ENCODE data around the gene CDH13. TPM values are rescaled to one million over a fixed set of nuclear protein-coding genes. Genes with fewer than 3 reads are reported as not detected.

CDH13 gene
- total and polyA plus RNA-seq, 2 donors (not counting 3 experiments of a cell fraction or from before 2014, with no cell fraction given): 96.6 to 124 TPM

DNA sequence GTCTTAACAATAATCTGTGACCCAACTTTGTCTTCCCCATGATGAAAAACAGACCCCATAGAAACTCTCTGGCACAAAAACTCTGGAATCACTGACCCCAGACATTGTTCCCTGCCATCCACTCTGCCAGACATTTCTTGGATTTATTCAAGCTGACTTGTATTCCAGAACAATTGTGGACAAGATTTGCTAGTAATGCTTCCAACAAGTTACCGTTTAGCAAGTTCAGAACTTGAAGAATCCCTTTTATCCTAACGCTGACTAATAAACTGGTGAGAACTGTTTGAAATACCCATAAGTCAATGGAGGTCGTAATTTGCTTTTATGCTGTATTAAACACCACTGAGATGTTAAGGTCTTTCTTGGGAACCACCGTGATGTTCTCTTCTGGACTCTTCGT lies 1191.5 kb downstream of the CDH13 start:
- no peak for FAIRE-seq
- POLR2A ChIA-PET: no interaction called here
- dilution Hi-C loops (cut with MboI; ENCODE audit: extremely low pct_ligation_motif_present, low sequenced_read_pairs): no loop called here

More for the DNA sequence above, 1191.5 kb downstream of the CDH13 start:
- no peak overlapping the region for H3K4me2 ChIP-seq (ENCODE audit: insufficient read depth, low read length)
- TF ChIP-seq JUN (IDR thresholded peaks at IDR 0.05; ENCODE audit: borderline replicate concordance, insufficient read depth, insufficient read length, low read depth) (no peak), MYC (IDR thresholded peaks at IDR 0.05; ENCODE audit: low read depth, low read length) (no peak), POLR2AphosphoS5 (IDR thresholded peaks at IDR 0.05; ENCODE audit: insufficient read depth, low read depth, low read length) (no peak), CTCF (IDR thresholded peaks at IDR 0.05; ENCODE audit: extremely low read depth in 1 of 2, insufficient read depth in 1 of 2, low read depth in 1 of 2, low read length in 2 of 2) (no peak), GATA2 (IDR thresholded peaks at IDR 0.05; ENCODE audit: insufficient read depth, insufficient read length, low read depth, low read length) (no peak), FOS (IDR thresholded peaks at IDR 0.05; ENCODE audit: borderline replicate concordance, insufficient read depth, low read length) (no peak), EZH2 (IDR thresholded peaks at IDR 0.05; ENCODE audit: borderline replicate concordance, low read depth, low read length, severe bottlenecking) (no peak)
- H3K36me3 ChIP-seq (ENCODE audit: control insufficient read depth in 2 of 2, extremely low read depth in 1 of 2, insufficient read depth in 2 of 2, low read length in 2 of 2): no peaks in the 10 kb centered on the region
- H3K79me2 ChIP-seq (ENCODE audit: control insufficient read depth, insufficient read depth, low read length): no peaks in the 10 kb centered on the region
- DNase-seq (ENCODE audit: low read depth, low spot score): no peak
- H3K27ac ChIP-seq (ENCODE audit: insufficient read depth, low read depth, low read length): no peak overlapping the region
- no TSS peak for BruUV-seq (replicated peaks)
- intact Hi-C loops (cut with micrococcal nuclease): no loop called here
- no peaks in the 10 kb centered on the region for H4K20me1 ChIP-seq (replicated peaks; ENCODE audit: control insufficient read depth, extremely low read depth, insufficient read depth, low read length)
- CTCF ChIA-PET: no interaction called here
- no peak overlapping the region for H3K9ac ChIP-seq (replicated peaks; ENCODE audit: extremely low read depth, insufficient read depth, low read length)
- H3K27me3 ChIP-seq (ENCODE audit: control insufficient read depth in 2 of 2, insufficient read depth in 2 of 2, low read length in 2 of 2): peaks cover 0 to 5% of the 10 kb centered on the region in 2 experiments
- H3K4me1 ChIP-seq (ENCODE audit: control insufficient read depth, extremely low read depth, insufficient read depth, low read length): peaks cover 2% of the 10 kb centered on the region
- no peak overlapping the region for H2AFZ ChIP-seq (ENCODE audit: low read depth, low read length)
- H3K4me3 ChIP-seq (replicated peaks in 1 of 3; ENCODE audit: insufficient read depth in 1 of 3, low read depth in 1 of 3, low read length in 3 of 3): no peak overlapping the region
- no peaks in the 10 kb centered on the region for H3K9me3 ChIP-seq (replicated peaks; ENCODE audit: control insufficient read depth, insufficient read depth, low read length)
- H3K9me1 ChIP-seq (replicated peaks; ENCODE audit: control insufficient read depth, extremely low read depth, insufficient read depth, low read length): no peaks in the 10 kb centered on the region

All from endothelial cell of umbilical vein (primary cell).